CD14-positive monocyte (primary cell): ENCODE results near the gene ANAPC7. TPM values are rescaled to one million over a fixed set of nuclear protein-coding genes. Genes with fewer than 3 reads are reported as not detected.
"Not testable (repeated sequence)": the region's sequence is repeated elsewhere in the genome, so short reads cannot be mapped to it uniquely, and the experiment has no call there.

Experiments used
- DNase-seq, 3 donors: peaks; one replicate each; pipeline ENCODE4 v3.0.0-alpha.2; 2011 to 2022
- H2AFZ ChIP-seq: 2 replicates; pipeline ENCODE4 v1.6.0; 2012; ENCODE audit warnings: mild to moderate bottlenecking, low read depth, low read length, inconsistent platforms; ENCODE audit not compliant: insufficient read depth, poor library complexity, severe bottlenecking
- H3K27ac ChIP-seq, 2 donors: 1 replicate in 1 of 2; 2 replicates in 1 of 2; pipeline ENCODE4 v1.5.1; 2012 to 2013; ENCODE audit warnings: low read length in 2 of 2, control low read depth in 1 of 2, inconsistent platforms in 1 of 2, low read depth in 1 of 2, mild to moderate bottlenecking in 1 of 2
- H3K27me3 ChIP-seq, 2 donors: one replicate each; pipeline versions ENCODE4 v1.6.0 to v1.6.1; 2011 to 2013; ENCODE audit warnings: low read length in 2 of 2; ENCODE audit not compliant: control insufficient read depth in 2 of 2, insufficient read depth in 2 of 2
- H3K36me3 ChIP-seq, 2 donors: replicated peaks in 1 of 2; 1 replicate in 1 of 2; 2 replicates in 1 of 2; pipeline versions ENCODE4 v1.5.1 to v1.6.1; 2012 to 2013; ENCODE audit warnings: low read length in 2 of 2, control low read depth in 1 of 2, inconsistent platforms in 1 of 2, mild to moderate bottlenecking in 1 of 2; ENCODE audit not compliant: insufficient read depth in 2 of 2, control insufficient read depth in 1 of 2
- H3K4me1 ChIP-seq, 2 donors: 1 replicate in 1 of 2; 2 replicates in 1 of 2; pipeline versions ENCODE4 v1.5.1 to v1.6.1; 2012 to 2013; ENCODE audit warnings: low read length in 2 of 2, control low read depth in 1 of 2, inconsistent platforms in 1 of 2, mild to moderate bottlenecking in 1 of 2, moderate library complexity in 1 of 2; ENCODE audit not compliant: insufficient read depth in 2 of 2, control insufficient read depth in 1 of 2
- H3K4me2 ChIP-seq: replicated peaks from 2 replicates; pipeline ENCODE3; 2012; ENCODE audit warnings: low read length, moderate library complexity, mild to moderate bottlenecking; ENCODE audit not compliant: poor library complexity, severe bottlenecking; ENCODE audit errors: extremely low read depth
- H3K4me3 ChIP-seq, 3 experiments: fragments of 200-600 bp in 1 of 3; sonication (generic) in 1 of 3; replicated peaks in 1 of 3; 1 replicate in 2 of 3; 2 replicates in 1 of 3; pipeline ENCODE4 v1.5.1; 2011 to 2013; ENCODE audit warnings: low read length in 3 of 3, mild to moderate bottlenecking in 3 of 3, control low read depth in 2 of 3, low read depth in 2 of 3, inconsistent platforms in 1 of 3, moderate library complexity in 1 of 3
- H3K79me2 ChIP-seq: 2 replicates; pipeline ENCODE4 v1.6.0; 2012; ENCODE audit warnings: mild to moderate bottlenecking, control low read depth, inconsistent platforms, low read length, moderate library complexity; ENCODE audit not compliant: insufficient read depth
- H3K9ac ChIP-seq: 2 replicates; pipeline ENCODE4 v1.6.0; 2017; ENCODE audit warnings: low read length, mild to moderate bottlenecking; ENCODE audit not compliant: insufficient read depth, poor library complexity, severe bottlenecking
- H3K9me3 ChIP-seq, 2 donors: replicated peaks in 1 of 2; 1 replicate in 1 of 2; 2 replicates in 1 of 2; pipeline versions ENCODE4 v1.5.1 to v1.6.1; 2012 to 2013; ENCODE audit warnings: low read length in 2 of 2, control low read depth in 1 of 2; ENCODE audit not compliant: control insufficient read depth in 1 of 2, insufficient read depth in 1 of 2
- H4K20me1 ChIP-seq: 2 replicates; pipeline ENCODE4 v1.6.0; 2012; ENCODE audit warnings: mild to moderate bottlenecking, low read length, control low read depth, moderate library complexity; ENCODE audit not compliant: insufficient read depth
- H3K27ac Mint-ChIP-seq, 7 donors: one replicate each; pipeline ENCODE4 v1.8.0; 2020; ENCODE audit warnings: mild to moderate bottlenecking in 7 of 7, mixed read lengths in 7 of 7, moderate library complexity in 6 of 7, inconsistent platforms in 2 of 7
- H3K27me3 Mint-ChIP-seq, 3 donors: one replicate each; pipeline ENCODE4 v1.8.0; 2021 to 2022; ENCODE audit warnings: low read depth in 3 of 3, mild to moderate bottlenecking in 3 of 3, mixed read lengths in 3 of 3, moderate library complexity in 3 of 3, inconsistent platforms in 1 of 3
- H3K36me3 Mint-ChIP-seq, 2 donors: one replicate each; pipeline ENCODE4 v1.8.0; 2020; ENCODE audit warnings: mixed read lengths in 2 of 2, inconsistent platforms in 1 of 2, mild to moderate bottlenecking in 1 of 2
- H3K4me1 Mint-ChIP-seq: one replicate; pipeline ENCODE4 v1.8.0; 2020; ENCODE audit warnings: mild to moderate bottlenecking, mixed read lengths
- H3K4me3 Mint-ChIP-seq, 2 donors: one replicate each; pipeline ENCODE4 v1.8.0; 2020; ENCODE audit warnings: mild to moderate bottlenecking in 2 of 2, mixed read lengths in 2 of 2, moderate library complexity in 1 of 2
- H3K9me3 Mint-ChIP-seq, 7 donors: one replicate each; pipeline ENCODE4 v1.8.0; 2020 to 2022; ENCODE audit warnings: mixed read lengths in 7 of 7, mild to moderate bottlenecking in 6 of 7, moderate library complexity in 6 of 7, inconsistent platforms in 2 of 7
- WGBS: methylation state at CpG from one replicate; pipeline ENCODE4 v1.1.5; 2013; ENCODE audit warnings: missing lambda C conversion rate; ENCODE audit not compliant: insufficient coverage; 5-methylcytosine and 5-hydroxymethylcytosine counted together
- intact Hi-C, 2 donors: fragments of 100-400 bp; cut with micrococcal nuclease; formaldehyde crosslinking; loops; one replicate each; pipeline versions ENCODE4 v1.15.0 to v1.15.1; 2023
- polyA plus RNA-seq, 3 donors: library from polyadenylated mRNA; depleted of rRNA in 1 of 3; unstranded in 2 of 3; stranded (reverse) in 1 of 3; fragments of 300-500 nt in 2 of 3; fragments of >200 nt in 1 of 3; fragmentation: Illumina TruSeq in 2 of 3; gene quantifications; 1 replicate in 2 of 3; 2 replicates in 1 of 3; pipeline ENCODE4 v1.2.3, GENCODE V29; 2012 to 2021

The ANAPC7 gene
- polyA plus RNA-seq, 3 donors = 12.9 to 41.6 (median 17.2) TPM

GRCh38 chr12:110417113-110417512, 13.6 kb upstream of the ANAPC7 start:
- peaks cover 13% of the 10 kb centered on the region for H3K4me1 Mint-ChIP-seq
- H3K27me3 ChIP-seq, H3K9ac ChIP-seq, H3K4me3 ChIP-seq, H3K4me2 ChIP-seq, H3K27me3 Mint-ChIP-seq, H3K79me2 ChIP-seq, H3K9me3 Mint-ChIP-seq, H3K4me3 Mint-ChIP-seq, intact Hi-C loops, H3K36me3 Mint-ChIP-seq, H3K9me3 ChIP-seq, H3K36me3 ChIP-seq, H4K20me1 ChIP-seq: not testable (repeated sequence)
- WGBS = 25% methylated on average over 2 of the region's 3 CpGs
- Histone ChIP-seq H3K4me1 (peaks cover 13% of the 10 kb centered on the region in 2 donors), H3K27ac (peak overlapping the region in 1 of 2 donors; percentile 17), H2AFZ (peak overlapping the region; percentile 44)
- DNase-seq = peak; percentile 25 to 32 (median 29)
- peak overlapping the region in 5 of 7 donors; percentile 40 to 74 (median 62) for H3K27ac Mint-ChIP-seq

GRCh38 chr12:110410086-110410485, 6.6 kb upstream of the ANAPC7 start:
- intact Hi-C loops, H3K4me3 ChIP-seq, H3K36me3 ChIP-seq, H3K4me3 Mint-ChIP-seq, H4K20me1 ChIP-seq, H3K79me2 ChIP-seq, H3K27me3 Mint-ChIP-seq, H3K27ac ChIP-seq, H3K9ac ChIP-seq, H3K4me1 ChIP-seq, H3K9me3 ChIP-seq, H3K27ac Mint-ChIP-seq, H3K4me2 ChIP-seq, H2AFZ ChIP-seq, H3K27me3 ChIP-seq, H3K4me1 Mint-ChIP-seq, H3K9me3 Mint-ChIP-seq, H3K36me3 Mint-ChIP-seq, DNase-seq: not testable (repeated sequence)
- WGBS = 100% methylated on average over 5 of the region's 6 CpGs

GRCh38 chr12:110405126-110405662, 1.7 kb upstream of the ANAPC7 start:
- intact Hi-C loops, H3K27me3 ChIP-seq, H3K27ac Mint-ChIP-seq, H3K9me3 ChIP-seq, DNase-seq, H3K9me3 Mint-ChIP-seq, H3K4me3 Mint-ChIP-seq, H3K4me3 ChIP-seq, H3K27me3 Mint-ChIP-seq, H3K4me2 ChIP-seq, H4K20me1 ChIP-seq, H3K9ac ChIP-seq, H3K27ac ChIP-seq: not testable (repeated sequence)
- H3K4me1 Mint-ChIP-seq = peaks cover 14% of the 10 kb centered on the region
- Histone ChIP-seq H3K36me3 (peaks cover 4 to 11% of the 10 kb centered on the region in 2 donors), H2AFZ (peak overlapping the region; percentile 98), H3K79me2 (peaks cover 33% of the 10 kb centered on the region), H3K4me1 (peaks cover 11 to 25% of the 10 kb centered on the region in 2 donors)
- 66% methylated on average over 13 of the region's 16 CpGs for WGBS
- peaks cover 5 to 12% of the 10 kb centered on the region in 2 donors for H3K36me3 Mint-ChIP-seq
